HL-60 (cell line): ENCODE data around the gene TANGO6.

Source experiments
- CTCF ChIP-seq: IDR thresholded peaks from one replicate; pipeline ENCODE4 v1.5.1; 2011; ENCODE audit warnings: low read length, control low read depth, inconsistent platforms; ENCODE audit not compliant: insufficient read depth
- GABPA ChIP-seq: IDR thresholded peaks from 2 replicates; pipeline ENCODE4 v1.6.1; 2012; ENCODE audit warnings: low read depth
- POLR2AphosphoS5 ChIP-seq: IDR thresholded peaks from 2 replicates; pipeline ENCODE4 v1.6.1; 2012; ENCODE audit warnings: low read depth
- REST ChIP-seq: IDR thresholded peaks from 2 replicates; pipeline ENCODE4 v1.6.1; 2012; ENCODE audit warnings: low read depth; ENCODE audit not compliant: insufficient replicate concordance
- SPI1 ChIP-seq: IDR thresholded peaks from 2 replicates; pipeline ENCODE4 v1.6.1; 2012; ENCODE audit warnings: low read depth, mild to moderate bottlenecking, borderline replicate concordance

- no peak for TF ChIP-seq GABPA
- TF ChIP-seq CTCF: no peak
- TF ChIP-seq POLR2AphosphoS5: no peak
- no peak for TF ChIP-seq REST
- TF ChIP-seq SPI1: no peak
Measured at GRCh38 chr16:69078073-69078472, 234.7 kb downstream of the TANGO6 start.
